Pancreas (tissue), 10 donors: ENCODE measurements around the gene GPR157. TPM values are rescaled to one million over a fixed set of nuclear protein-coding genes. Genes with fewer than 3 reads are reported as not detected.

Source experiments
- ATAC-seq, 4 donors: fragments of 200-7000 bp; cut with Tn5 transposase; one replicate each; pipeline versions ENCODE4 v1.8.0 to v1.9.1; 2020; ENCODE audit warnings: mild to moderate bottlenecking in 4 of 4, moderate library complexity in 4 of 4
- DNase-seq, 6 donors: peaks; one replicate each; pipeline ENCODE4 v3.0.0-alpha.2; 2020
- FAIRE-seq: peaks from 2 replicates; lab custom pipeline; 2012; peaks lifted over from hg19 to GRCh38; lab: Jason Lieb, UNC
- H3K27ac ChIP-seq, 4 donors: fragments of 200-600 bp; sonication (generic); 1 replicate in 3 of 4; 2 replicates in 1 of 4; pipeline versions ENCODE4 v1.5.0 to v1.8.0; 2020
- H3K27me3 ChIP-seq, 4 donors: fragments of 200-600 bp; one replicate each; pipeline ENCODE4 v1.8.0; 2021
- H3K36me3 ChIP-seq, 3 donors: fragments of 200-600 bp; sonication (generic) in 1 of 3; one replicate each; pipeline versions ENCODE4 v1.5.0 to v1.8.0; 2020 to 2021
- H3K4me1 ChIP-seq, 3 donors: fragments of 200-600 bp; one replicate each; pipeline ENCODE4 v1.8.0; 2021
- H3K4me3 ChIP-seq, 4 donors: fragments of 200-600 bp; sonication (generic) in 2 of 4; one replicate each; pipeline versions ENCODE4 v1.5.0 to v1.8.0; 2020 to 2021
- H3K9me3 ChIP-seq, 4 donors: fragments of 200-600 bp; one replicate each; pipeline ENCODE4 v1.8.0; 2021
- CTCF ChIP-seq, 4 donors: fragments of 200-600 bp; sonication (generic) in 3 of 4; IDR thresholded peaks; one replicate each; pipeline versions ENCODE4 v1.5.0 to v1.8.0; 2021; ENCODE audit warnings: antibody characterized with exemption in 4 of 4
- WGBS, 2 donors: extraction: QIAGEN DNeasy Blood & Tissue Kit; methylation state at CpG; one replicate each; pipeline ENCODE4 v1.1.7; 2013; 5-methylcytosine and 5-hydroxymethylcytosine counted together
- intact Hi-C, 3 donors: fragments of 100-400 bp; cut with DNase I; formaldehyde crosslinking; loops; one replicate each; pipeline versions ENCODE4 v1.11.1 to v1.14.2; 2022
- polyA plus RNA-seq, 2 donors: library from polyadenylated mRNA; stranded (reverse); fragments of 200-250 nt; gene quantifications; one replicate each; pipeline ENCODE4 v1.2.3, GENCODE V29; 2013
- total RNA-seq, 6 donors: library from RNA; stranded (reverse); fragmentation: NEBNext Ultra II Directional in 4 of 6; extraction: Animal tissue kit (Norgen Biotek cat#: 25700) in 4 of 6; gene quantifications; one replicate each; pipeline versions ENCODE4 v1.2.1 to v1.2.4, GENCODE V29; 2021 to 2023
- donor health status: healthy with polysubstance abuse.
- donor health status: DM: no; HTN: no; CAD: no; lungs with moderate emphysema.
- donor health status: DM: no; HTN: no; CAD: no.
- donor health status: control.
- donor health status: control.
- donor health status: Bipolar disorder and iron deficiency.
- donor health status: DM: yes; HTN: yes; CAD: no.
- donor health status: DM: no; HTN: no; CAD: no.
- donor health status: DM: no; HTN: no; CAD: no.
- donor health status: DM: yes; HTN: yes; CAD: no.

The GPR157 gene
- total and polyA plus RNA-seq, 8 donors = 2.1 to 6.2 (median 5.0) TPM

- WGBS, 2 donors = 69 to 77% methylated on average over 8 to 9 of the region's 9 CpGs
- H3K27ac ChIP-seq = peak overlapping the region in 2 of 4 donors; percentile 23 to 42
- no peak for TF ChIP-seq CTCF (IDR thresholded peaks at IDR 0.05)
- no peak for FAIRE-seq
- DNase-seq = no peak
- intact Hi-C loops = no loop called here
- H3K4me3 ChIP-seq = no peak overlapping the region
- no peaks in the 10 kb centered on the region for H3K36me3 ChIP-seq
- H3K27me3 ChIP-seq = no peaks in the 10 kb centered on the region
- no peaks in the 10 kb centered on the region for H3K9me3 ChIP-seq
- peaks cover 0 to 4% (median 2%) of the 10 kb centered on the region in 3 donors for H3K4me1 ChIP-seq
- ATAC-seq = no peak
Observed at GRCh38 chr1:9078015-9078751, 50.7 kb downstream of the GPR157 start.

GRCh38 chr1:9075022-9075421 lies 53.9 kb downstream of the GPR157 start:
- H3K27me3 ChIP-seq = no peaks in the 10 kb centered on the region
- H3K27ac ChIP-seq = no peak overlapping the region
- no peak overlapping the region for H3K4me3 ChIP-seq
- peaks cover 0 to 2% (median 0%) of the 10 kb centered on the region in 3 donors for H3K4me1 ChIP-seq
- no peaks in the 10 kb centered on the region for H3K9me3 ChIP-seq
- DNase-seq (no peak), FAIRE-seq (no peak), ATAC-seq (peak in 1 of 4 donors; percentile 15)
- 33 to 45% methylated on average over 5 of the region's 5 CpGs for WGBS, 2 donors
- intact Hi-C loops = no loop called here
- no peaks in the 10 kb centered on the region for H3K36me3 ChIP-seq
- TF ChIP-seq CTCF (IDR thresholded peaks at IDR 0.05) = no peak

- 88 to 93% methylated on average over 3 of the region's 3 CpGs for WGBS, 2 donors
Observed at GRCh38 chr1:9073143-9073542, 55.8 kb downstream of the GPR157 start.

DNA sequence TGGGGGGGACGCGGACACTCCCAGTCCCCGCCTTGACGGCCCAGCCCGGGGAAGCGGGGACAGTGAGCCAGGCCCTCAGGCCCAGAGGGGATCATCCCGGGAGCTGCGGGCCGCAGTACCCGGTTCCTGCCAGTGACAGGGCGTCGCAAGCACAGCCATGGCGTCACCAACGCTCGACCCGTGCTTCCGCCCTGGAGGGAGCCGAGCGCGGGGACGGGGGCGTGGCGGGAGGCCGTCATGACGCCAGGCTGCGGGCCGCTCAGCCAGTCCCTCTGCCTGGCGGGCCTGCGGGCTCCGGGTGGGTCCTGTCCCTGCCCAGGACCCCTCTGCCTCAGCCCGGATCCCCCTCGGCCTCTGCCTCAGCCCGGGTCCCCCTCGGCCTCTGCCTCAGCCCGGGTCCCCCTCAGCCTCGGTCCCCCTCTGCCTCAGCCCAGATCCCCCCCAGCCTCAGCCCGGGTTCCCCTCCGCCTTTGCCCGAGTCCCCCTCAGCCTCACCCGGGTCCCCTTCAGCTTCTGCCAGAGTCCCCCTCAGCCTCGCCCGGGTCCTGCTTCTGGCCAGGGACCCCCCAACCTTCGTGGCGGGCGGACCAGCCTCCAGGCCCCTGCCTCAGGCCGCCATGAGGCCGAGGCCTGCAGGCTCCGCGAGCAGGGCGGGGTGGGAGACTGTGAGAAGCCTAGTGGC lies 57.2 kb downstream of the GPR157 start:
- FAIRE-seq = no peak
- H3K4me1 ChIP-seq = no peaks in the 10 kb centered on the region
- intact Hi-C loops = no loop called here
- no peak for TF ChIP-seq CTCF (IDR thresholded peaks at IDR 0.05)
- ATAC-seq = peak in 1 of 4 donors; percentile 42
- no peak overlapping the region for H3K27ac ChIP-seq
- peak in 1 of 6 donors; percentile 63 for DNase-seq
- H3K27me3 ChIP-seq = no peaks in the 10 kb centered on the region
- no peaks in the 10 kb centered on the region for H3K36me3 ChIP-seq
- no peak overlapping the region for H3K4me3 ChIP-seq
- H3K9me3 ChIP-seq = no peaks in the 10 kb centered on the region
- 80 to 88% methylated on average over 34 to 50 of the region's 50 CpGs for WGBS, 2 donors

More at GRCh38 chr1:9073143-9073542, 55.8 kb downstream of the GPR157 start:
- no peak overlapping the region for H3K4me3 ChIP-seq
- no peak overlapping the region for H3K27ac ChIP-seq
- DNase-seq (no peak), ATAC-seq (no peak), FAIRE-seq (no peak)
- peaks cover 0 to 2% (median 0%) of the 10 kb centered on the region in 3 donors for H3K4me1 ChIP-seq
- H3K9me3 ChIP-seq = no peaks in the 10 kb centered on the region
- H3K27me3 ChIP-seq = no peaks in the 10 kb centered on the region
- no peaks in the 10 kb centered on the region for H3K36me3 ChIP-seq
- no peak for TF ChIP-seq CTCF (IDR thresholded peaks at IDR 0.05)
- intact Hi-C loops = no loop called here
